H1 (cell line): ENCODE data around the gene OTOS. TPM values are rescaled to one million over a fixed set of nuclear protein-coding genes. Genes with fewer than 3 reads are reported as not detected.
A peak's percentile ranks its signal among the peaks of the same experiment; 100 is the strongest.

ENCODE experiments used
- CTCF ChIA-PET: fragments of 300-600 bp; sonication (Branson Sonifier 250); formaldehyde crosslinking; loops from one replicate; lab custom pipeline; 2021; ENCODE audit not compliant: partially characterized antibody; lab: Charles Lee
- POLR2A ChIA-PET: fragments of 300-600 bp; sonication (Branson Sonifier 250); formaldehyde crosslinking; loops from one replicate; lab custom pipeline; 2021; ENCODE audit warnings: inconsistent platforms; ENCODE audit not compliant: partially characterized antibody; lab: Charles Lee
- DNase-seq, 2 experiments: peaks; one replicate each; pipeline versions ENCODE4 v3.0.0 to v3.0.0-alpha.2; 2010 to 2022; ENCODE audit warnings: low spot score in 2 of 2, low read depth in 1 of 2, mixed read lengths in 1 of 2
- FAIRE-seq: peaks from 2 replicates; lab custom pipeline; 2011; peaks lifted over from hg19 to GRCh38; lab: Jason Lieb, UNC
- H2AFZ ChIP-seq: 2 replicates; pipeline ENCODE4 v1.8.1; 2012; ENCODE audit warnings: low read length, inconsistent platforms
- H2AK5ac ChIP-seq: 2 replicates; pipeline ENCODE4 v1.6.1; 2013; ENCODE audit warnings: low read depth, low read length
- H2BK120ac ChIP-seq: replicated peaks from 2 replicates; pipeline ENCODE3; 2013; ENCODE audit warnings: low read depth, low read length, inconsistent platforms
- H2BK12ac ChIP-seq: 2 replicates; pipeline ENCODE4 v1.6.1; 2013; ENCODE audit warnings: low read depth, low read length
- H2BK15ac ChIP-seq: 2 replicates; pipeline ENCODE4 v1.6.1; 2013; ENCODE audit warnings: low read length
- H2BK20ac ChIP-seq: 2 replicates; pipeline ENCODE4 v1.6.1; 2013; ENCODE audit warnings: low read length
- H2BK5ac ChIP-seq: 2 replicates; pipeline ENCODE4 v1.6.1; 2013; ENCODE audit warnings: low read depth, low read length
- H3K14ac ChIP-seq: 2 replicates; pipeline ENCODE4 v1.6.1; 2013; ENCODE audit warnings: inconsistent platforms; ENCODE audit not compliant: insufficient read length
- H3K18ac ChIP-seq: 2 replicates; pipeline ENCODE4 v1.6.1; 2013; ENCODE audit warnings: low read length; ENCODE audit errors: extremely low read depth
- H3K23ac ChIP-seq: 2 replicates; pipeline ENCODE4 v1.6.1; 2013; ENCODE audit warnings: inconsistent platforms; ENCODE audit not compliant: insufficient read length
- H3K23me2 ChIP-seq: 2 replicates; pipeline ENCODE4 v1.6.1; 2013; ENCODE audit warnings: low read depth, low read length
- H3K27ac ChIP-seq: 2 replicates; pipeline ENCODE4 v1.6.1; 2011; ENCODE audit warnings: low read depth, low read length, inconsistent platforms
- H3K27me3 ChIP-seq, 4 experiments: replicated peaks in 1 of 4; 1 replicate in 1 of 4; 2 replicates in 3 of 4; pipeline versions ENCODE4 v1.6.1 to v1.8.1; 2011 to 2013; ENCODE audit warnings: low read length in 3 of 4, mild to moderate bottlenecking in 3 of 4, inconsistent platforms in 2 of 4, mixed read lengths in 2 of 4, moderate library complexity in 1 of 4; ENCODE audit not compliant: control insufficient read depth in 3 of 4, insufficient read depth in 3 of 4; ENCODE audit errors: extremely low read depth in 1 of 4
- H3K36me3 ChIP-seq, 4 experiments: 2 replicates each; pipeline versions ENCODE4 v1.6.1 to v1.8.1; 2011 to 2013; ENCODE audit warnings: mild to moderate bottlenecking in 4 of 4, low read length in 3 of 4, moderate library complexity in 2 of 4, control low read depth in 1 of 4, inconsistent platforms in 1 of 4; ENCODE audit not compliant: insufficient read depth in 4 of 4, control insufficient read depth in 2 of 4
- H3K4ac ChIP-seq: replicated peaks from 2 replicates; pipeline ENCODE3; 2013; ENCODE audit warnings: low read length, low read depth, mixed read lengths, inconsistent platforms; ENCODE audit not compliant: insufficient read length
- H3K4me1 ChIP-seq, 4 experiments: replicated peaks in 1 of 4; 1 replicate in 1 of 4; 2 replicates in 3 of 4; pipeline versions ENCODE4 v1.6.1 to v1.8.1; 2011 to 2013; ENCODE audit warnings: low read length in 3 of 4, inconsistent platforms in 2 of 4, mixed read lengths in 1 of 4; ENCODE audit not compliant: insufficient read depth in 4 of 4, control insufficient read depth in 3 of 4
- H3K4me2 ChIP-seq, 2 experiments: 2 replicates each; pipeline versions ENCODE4 v1.6.1 to v1.8.1; 2011 to 2013; ENCODE audit warnings: low read depth in 2 of 2, low read length in 2 of 2, control low read depth in 1 of 2, inconsistent platforms in 1 of 2, mild to moderate bottlenecking in 1 of 2; ENCODE audit not compliant: insufficient read depth in 1 of 2
- H3K4me3 ChIP-seq, 4 experiments: fragments of 200-600, 300-600 bp in 1 of 4; sonication (generic), shearing (Covaris generic), sonication (Bioruptor Twin) in 1 of 4; 2 replicates each; pipeline versions ENCODE4 v1.5.1 to v1.8.1; 2011 to 2016; ENCODE audit warnings: low read length in 4 of 4, low read depth in 3 of 4, control low read depth in 2 of 4, inconsistent platforms in 2 of 4, mild to moderate bottlenecking in 2 of 4, mixed read lengths in 1 of 4, moderate library complexity in 1 of 4; ENCODE audit not compliant: insufficient read depth in 2 of 4; ENCODE audit errors: extremely low read depth in 1 of 4
- H3K56ac ChIP-seq: replicated peaks from 2 replicates; pipeline ENCODE3; 2013; ENCODE audit warnings: low read depth, mild to moderate bottlenecking, mixed read lengths, low read length, inconsistent platforms; ENCODE audit not compliant: insufficient read length
- H3K79me1 ChIP-seq: 2 replicates; pipeline ENCODE4 v1.6.1; 2013; ENCODE audit warnings: low read depth, low read length, control low read depth
- H3K79me2 ChIP-seq, 2 experiments: 2 replicates each; pipeline versions ENCODE4 v1.6.1 to v1.8.1; 2012 to 2013; ENCODE audit warnings: low read length in 2 of 2, mild to moderate bottlenecking in 2 of 2, inconsistent platforms in 1 of 2; ENCODE audit not compliant: insufficient read depth in 2 of 2, control insufficient read depth in 1 of 2
- H3K9ac ChIP-seq, 4 experiments: replicated peaks in 1 of 4; 1 replicate in 1 of 4; 2 replicates in 3 of 4; pipeline versions ENCODE4 v1.6.1 to v1.8.1; 2011 to 2013; ENCODE audit warnings: low read depth in 3 of 4, low read length in 3 of 4, control low read depth in 2 of 4, mild to moderate bottlenecking in 2 of 4, moderate library complexity in 2 of 4, inconsistent platforms in 1 of 4; ENCODE audit errors: extremely low read depth in 1 of 4
- H3K9me3 ChIP-seq, 2 experiments: 2 replicates each; pipeline versions ENCODE4 v1.6.1 to v1.8.1; 2012 to 2013; ENCODE audit warnings: mild to moderate bottlenecking in 2 of 2, moderate library complexity in 2 of 2, control low read depth in 1 of 2, inconsistent platforms in 1 of 2, low read depth in 1 of 2, low read length in 1 of 2, mixed read lengths in 1 of 2; ENCODE audit not compliant: insufficient read depth in 2 of 2
- H4K20me1 ChIP-seq, 2 experiments: replicated peaks in 1 of 2; 2 replicates each; pipeline versions ENCODE3 to v1.8.1; 2011 to 2013; ENCODE audit warnings: inconsistent platforms in 2 of 2, low read length in 2 of 2, mild to moderate bottlenecking in 1 of 2; ENCODE audit not compliant: insufficient read depth in 2 of 2, control insufficient read depth in 1 of 2
- H4K5ac ChIP-seq: 2 replicates; pipeline ENCODE4 v1.6.1; 2013; ENCODE audit warnings: low read length, low read depth, mixed read lengths, inconsistent platforms; ENCODE audit not compliant: insufficient read length
- H4K8ac ChIP-seq: 2 replicates; pipeline ENCODE4 v1.8.0; 2013; ENCODE audit warnings: mild to moderate bottlenecking, moderate library complexity, low read length, inconsistent platforms; ENCODE audit not compliant: insufficient read depth; ENCODE audit errors: extremely low read depth
- H4K91ac ChIP-seq: replicated peaks from 2 replicates; pipeline ENCODE3; 2013; ENCODE audit warnings: low read length, mixed read lengths, inconsistent platforms; ENCODE audit not compliant: insufficient read length
- BRCA1 ChIP-seq: IDR thresholded peaks from 2 replicates; pipeline ENCODE4 v1.6.1; 2012; ENCODE audit warnings: low read depth, low read length, improper control_type of control experiment
- CHD1 ChIP-seq: IDR thresholded peaks from 2 replicates; pipeline ENCODE4 v1.6.1; 2012; ENCODE audit warnings: low read depth, low read length, improper control_type of control experiment
- EZH2 ChIP-seq: fragments of 200-600 bp; sonication (generic); IDR thresholded peaks from 2 replicates; pipeline ENCODE4 v1.7.1; 2012; ENCODE audit warnings: low read depth, mild to moderate bottlenecking, moderate library complexity, low read length, inconsistent platforms; ENCODE audit not compliant: severe bottlenecking
- NRF1 ChIP-seq: IDR thresholded peaks from 2 replicates; pipeline ENCODE4 v1.6.1; 2011; ENCODE audit warnings: mild to moderate bottlenecking, low read depth, low read length, improper control_type of control experiment
- RFX5 ChIP-seq: IDR thresholded peaks from 2 replicates; pipeline ENCODE4 v1.6.1; 2011; ENCODE audit warnings: low read depth, low read length, improper control_type of control experiment, borderline replicate concordance
- SIN3A ChIP-seq, 2 experiments: IDR thresholded peaks in 1 of 2; conservative IDR thresholded peaks in 1 of 2; 2 replicates each; pipeline ENCODE4 v1.6.1; 2011 to 2012; ENCODE audit warnings: low read length in 2 of 2, improper control_type of control experiment in 1 of 2, low read depth in 1 of 2, mild to moderate bottlenecking in 1 of 2
- ZNF274 ChIP-seq: IDR thresholded peaks from 2 replicates; pipeline ENCODE4 v1.7.0; 2012; ENCODE audit warnings: low read length, borderline replicate concordance; ENCODE audit errors: extremely low read depth
- WGBS, 2 experiments: shearing (Covaris generic) in 1 of 2; methylation state at CpG; one replicate each; pipeline versions ENCODE4 v1.1.6 to v1.1.7; 2013 to 2015; ENCODE audit warnings: low lambda C conversion rate in 2 of 2, mixed read lengths in 2 of 2, inconsistent platforms in 1 of 2, low coverage in 1 of 2, missing lambda C conversion rate in 1 of 2; ENCODE audit not compliant: insufficient replicate concordance in 2 of 2, insufficient coverage in 1 of 2, insufficient read length in 1 of 2; ENCODE audit errors: extremely low coverage in 1 of 2, missing lambda C conversion rate in 1 of 2; 5-methylcytosine and 5-hydroxymethylcytosine counted together
- polyA plus RNA-seq, 7 experiments: library from polyadenylated mRNA; depleted of rRNA in 3 of 7; stranded (reverse) in 5 of 7; unstranded in 2 of 7; fragments of >200 nt in 5 of 7; fragments of 200-250 nt in 2 of 7; gene quantifications; 1 replicate in 5 of 7; 2 replicates in 1 of 7; 4 replicates in 1 of 7; pipeline versions ENCODE4 v1.2.1 to v1.2.3, GENCODE V29; 2011 to 2013; ENCODE audit warnings: missing spikeins in 2 of 7, mixed read lengths in 2 of 7
- total RNA-seq: library from RNA; stranded (reverse); fragmentation: NEBNext Ultra II Directional; extraction: Animal tissue kit (Norgen Biotek cat#: 25700); gene quantifications from 2 replicates; pipeline ENCODE4 v1.2.1, GENCODE V29; 2021
- TF ChIP-seq, protein P1 (sequence below): IDR thresholded peaks from 2 replicates; pipeline ENCODE4 v1.6.1; 2011; ENCODE audit warnings: low read depth, mild to moderate bottlenecking, low read length; ENCODE audit not compliant: insufficient read depth

OTOS gene
- total and polyA plus RNA-seq, 2 of the 8 experiments (the other 6 are each of a cell fraction or from before 2014, with no cell fraction given) = 0.17 TPM; not detected in 1

DNA sequence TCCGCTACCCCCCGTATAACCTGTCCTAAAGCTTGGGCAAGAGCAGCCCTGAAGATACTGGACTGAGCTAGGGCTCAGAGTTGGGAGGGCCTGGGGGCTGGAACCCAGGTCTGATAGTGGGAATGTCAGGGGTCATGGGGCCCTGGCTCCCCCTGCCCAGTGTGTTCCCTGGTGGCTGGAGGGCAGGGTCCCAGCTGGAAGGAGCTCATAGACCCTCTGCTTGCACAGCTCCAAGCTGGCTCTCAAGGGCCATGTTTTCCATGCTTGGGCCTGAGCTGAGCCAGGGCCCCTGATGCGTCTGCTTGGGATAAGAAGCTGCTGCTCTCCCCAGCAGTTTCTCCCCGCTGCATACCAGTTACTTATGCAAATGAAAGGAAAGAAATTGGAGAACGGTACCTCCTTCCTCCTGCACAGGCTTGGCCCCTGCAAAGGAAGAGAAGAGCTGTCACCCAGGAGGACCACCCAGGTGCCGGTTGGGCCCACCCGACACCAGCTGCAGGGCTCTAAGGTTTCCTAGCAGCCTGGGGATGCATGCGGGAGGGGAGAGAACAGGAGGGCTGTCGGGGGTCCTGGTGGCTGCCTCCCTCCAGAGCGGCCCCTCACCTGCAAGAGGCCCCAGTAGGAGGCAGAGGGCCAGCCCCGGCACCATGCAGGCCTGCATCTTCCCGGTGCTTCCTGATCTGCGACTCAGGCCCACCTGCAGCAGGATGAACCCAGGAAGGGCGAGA, 628 bp downstream of the OTOS start:
- no peak overlapping the region for H2BK20ac ChIP-seq
- H3K4me3 ChIP-seq = no peak overlapping the region
- H3K14ac ChIP-seq = no peak overlapping the region
- H3K23ac ChIP-seq = no peak overlapping the region
- WGBS, 2 experiments = 75% methylated on average over 11 of the region's 14 CpGs; no CpG with 5 or more reads in 1 of the 2 experiments
- H3K79me2 ChIP-seq = peaks cover 7 to 12% of the 10 kb centered on the region in 2 experiments
- TF ChIP-seq EZH2 = no peak
- TF ChIP-seq CHD1 = no peak
- TF ChIP-seq, protein P1, sequence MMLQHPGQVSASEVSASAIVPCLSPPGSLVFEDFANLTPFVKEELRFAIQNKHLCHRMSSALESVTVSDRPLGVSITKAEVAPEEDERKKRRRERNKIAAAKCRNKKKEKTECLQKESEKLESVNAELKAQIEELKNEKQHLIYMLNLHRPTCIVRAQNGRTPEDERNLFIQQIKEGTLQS = no peak
- TF ChIP-seq BRCA1 = no peak
- TF ChIP-seq ZNF274 = no peak
- no peak for TF ChIP-seq NRF1
- no peak for TF ChIP-seq SIN3A (conservative IDR thresholded peaks at IDR 0.05 in 1 of 2, IDR thresholded peaks at IDR 0.05 in 1 of 2; ENCODE audit: low read depth in 1 of 2, low read length in 2 of 2)
- TF ChIP-seq RFX5 = no peak
- peak overlapping the region; percentile 57 for H4K91ac ChIP-seq
- peak overlapping the region; percentile 15 for H3K4ac ChIP-seq
- no peak overlapping the region; the same call in 1 of the 2 replicates for H2BK5ac ChIP-seq
- no peaks in the 10 kb centered on the region; a peak in 1 of 8 replicates for H3K36me3 ChIP-seq
- H3K27me3 ChIP-seq = peaks cover 0 to 8% (median 6%) of the 10 kb centered on the region in 4 experiments; a peak in 5 of 7 replicates
- H2AFZ ChIP-seq = no peak overlapping the region
- H3K79me1 ChIP-seq = peaks cover 6% of the 10 kb centered on the region
- no peak for DNase-seq
- POLR2A ChIA-PET = no interaction called here
- no peak for FAIRE-seq
- peak overlapping the region; percentile 20 for H4K5ac ChIP-seq
- no peak overlapping the region for H3K56ac ChIP-seq
- CTCF ChIA-PET = interaction anchor here (1.3 to 1.5 kb wide), 2 partner anchors 79 to 1836 kb away, joined by 3 to 6 read pairs; no protein-coding TSS in a partner anchor
- H3K9me3 ChIP-seq = no peaks in the 10 kb centered on the region
- no peak overlapping the region for H3K27ac ChIP-seq
- no peak overlapping the region for H2BK15ac ChIP-seq
- H4K20me1 ChIP-seq = peaks cover 3 to 5% of the 10 kb centered on the region in 2 experiments
- no peak overlapping the region for H2AK5ac ChIP-seq
- peak overlapping the region; percentile 86 for H4K8ac ChIP-seq
- H2BK12ac ChIP-seq = no peak overlapping the region
- peaks cover 14% of the 10 kb centered on the region; the same call in 1 of the 2 replicates for H3K23me2 ChIP-seq
- H3K4me1 ChIP-seq = peaks cover 0 to 24% (median 16%) of the 10 kb centered on the region in 4 experiments; a peak in 6 of 7 replicates
- H2BK120ac ChIP-seq = no peak overlapping the region
- peak overlapping the region; percentile 21 to 29; a peak in 1 of 4 replicates for H3K4me2 ChIP-seq
- H3K9ac ChIP-seq = no peak overlapping the region
- peak overlapping the region; percentile 78 for H3K18ac ChIP-seq
